Neural cell (in vitro differentiated cells): Measurements from ENCODE around the gene GRID1. TPM values are rescaled to one million over a fixed set of nuclear protein-coding genes. Genes with fewer than 3 reads are reported as not detected.

ENCODE experiments used
- H2AFZ ChIP-seq: fragments of 200-600, 300-800 bp; sonication (generic), shearing (Covaris generic); 2 replicates; pipeline ENCODE4 v1.6.0; 2014; ENCODE audit warnings: low read depth, mild to moderate bottlenecking, antibody characterized with exemption, low read length, moderate library complexity
- H3F3A ChIP-seq: fragments of 200-600 bp; shearing (Covaris generic); 2 replicates; pipeline ENCODE4 v1.6.1; 2016; ENCODE audit warnings: mild to moderate bottlenecking, moderate library complexity, mixed read lengths, antibody characterized with exemption, low read length; ENCODE audit not compliant: insufficient read depth, poor library complexity, severe bottlenecking
- H3K27ac ChIP-seq: fragments of 200-600, 300-800 bp; sonication (generic), shearing (Covaris generic); 2 replicates; pipeline ENCODE4 v1.5.1; 2014; ENCODE audit warnings: mild to moderate bottlenecking, low read length, moderate library complexity
- H3K27me3 ChIP-seq: fragments of 300-800, 200-600 bp; sonication (generic), shearing (Covaris generic); 2 replicates; pipeline ENCODE4 v1.6.0; 2014; ENCODE audit warnings: mild to moderate bottlenecking, low read depth, low read length, moderate library complexity; ENCODE audit not compliant: insufficient read depth
- H3K36me3 ChIP-seq: fragments of 300-800, 200-600 bp; sonication (generic), shearing (Covaris generic); 2 replicates; pipeline ENCODE4 v1.5.1; 2014; ENCODE audit warnings: mild to moderate bottlenecking, antibody characterized with exemption, low read length, moderate library complexity; ENCODE audit not compliant: insufficient read depth
- H3K4me2 ChIP-seq: fragments of 300-800, 200-600 bp; sonication (generic), shearing (Covaris generic); 2 replicates; pipeline ENCODE4 v1.6.0; 2014; ENCODE audit warnings: mild to moderate bottlenecking, low read length
- H3K4me3 ChIP-seq: fragments of 300-800, 200-600 bp; sonication (generic), shearing (Covaris generic); 2 replicates; pipeline ENCODE4 v1.5.1; 2014; ENCODE audit warnings: mild to moderate bottlenecking, low read length, moderate library complexity
- H3K79me2 ChIP-seq: fragments of 200-600 bp; shearing (Covaris generic); replicated peaks from 2 replicates; pipeline ENCODE4 v1.6.0; 2014; ENCODE audit warnings: mild to moderate bottlenecking, low read length, moderate library complexity; ENCODE audit not compliant: insufficient read depth
- H3K9ac ChIP-seq: fragments of 300-800, 200-600 bp; sonication (generic), shearing (Covaris generic); 2 replicates; pipeline ENCODE4 v1.6.1; 2016; ENCODE audit warnings: mild to moderate bottlenecking, low read length, mixed read lengths
- H3K9me2 ChIP-seq: fragments of 200-600 bp; shearing (Covaris generic); 2 replicates; pipeline ENCODE4 v1.6.1; 2016; ENCODE audit warnings: mild to moderate bottlenecking, low read length, mixed read lengths; ENCODE audit not compliant: insufficient read depth
- H3K9me3 ChIP-seq: fragments of 200-600, 300-800 bp; sonication (generic), shearing (Covaris generic); 2 replicates; pipeline ENCODE4 v1.6.1; 2016; ENCODE audit warnings: mild to moderate bottlenecking, mixed run types, low read length, moderate library complexity, mixed read lengths
- H4K20me1 ChIP-seq: fragments of 200-600 bp; shearing (Covaris generic); 2 replicates; pipeline ENCODE4 v1.6.1; 2016; ENCODE audit warnings: mild to moderate bottlenecking, mixed run types; ENCODE audit not compliant: insufficient read depth
- EP300 ChIP-seq: fragments of 450-650 bp; conservative IDR thresholded peaks from 2 replicates; pipeline ENCODE4 v1.6.1; 2014; ENCODE audit warnings: antibody characterized with exemption, mild to moderate bottlenecking, moderate library complexity; ENCODE audit not compliant: poor library complexity, severe bottlenecking
- EZH2 ChIP-seq: fragments of 200-600, 300-800 bp; shearing (Covaris generic), sonication (generic); IDR thresholded peaks from 2 replicates; pipeline ENCODE4 v1.6.1; 2014; ENCODE audit warnings: antibody characterized with exemption, low read length, borderline replicate concordance, mild to moderate bottlenecking; ENCODE audit not compliant: insufficient read depth, poor library complexity, severe bottlenecking
- MXI1 ChIP-seq: fragments of 450-650 bp; conservative IDR thresholded peaks from 2 replicates; pipeline ENCODE4 v1.6.1; 2014; ENCODE audit warnings: antibody characterized with exemption, mild to moderate bottlenecking; ENCODE audit not compliant: poor library complexity, severe bottlenecking
- POLR2AphosphoS5 ChIP-seq: IDR thresholded peaks from 2 replicates; pipeline ENCODE4 v1.6.1; 2012
- RAD21 ChIP-seq: fragments of 450-650 bp; conservative IDR thresholded peaks from 2 replicates; pipeline ENCODE4 v1.6.1; 2014; ENCODE audit warnings: antibody characterized with exemption, mild to moderate bottlenecking, moderate library complexity
- SMC3 ChIP-seq: fragments of 450-650 bp; conservative IDR thresholded peaks from 2 replicates; pipeline ENCODE4 v1.6.1; 2014; ENCODE audit warnings: antibody characterized with exemption, mild to moderate bottlenecking, moderate library complexity; ENCODE audit not compliant: poor library complexity
- TAF1 ChIP-seq: IDR thresholded peaks from 2 replicates; pipeline ENCODE4 v1.6.1; 2012; ENCODE audit warnings: low read depth
- polyA plus RNA-seq: library from polyadenylated mRNA; depleted of rRNA; stranded (reverse); fragments of >200 nt; gene quantifications from 2 replicates; pipeline ENCODE4 v1.2.3, GENCODE V29; 2014
- TF ChIP-seq, protein P1 (sequence below): IDR thresholded peaks from 2 replicates; pipeline ENCODE4 v1.6.1; 2012; ENCODE audit warnings: borderline replicate concordance
- TF ChIP-seq, protein P2 (sequence below): fragments of 450-650 bp; IDR thresholded peaks from 2 replicates; pipeline ENCODE4 v1.5.1; 2014; ENCODE audit warnings: antibody characterized with exemption, mild to moderate bottlenecking, moderate library complexity; ENCODE audit not compliant: poor library complexity, severe bottlenecking

The GRID1 gene
- polyA plus RNA-seq, 1 donor from 2014 or later, result 7.3 TPM

- no peak for TF ChIP-seq SMC3
Observed at GRCh38 chr10:85787881-85788280, 578.7 kb downstream of the GRID1 start (continued).

- H4K20me1 ChIP-seq, result no peaks in the 10 kb centered on the region
- H3K9me3 ChIP-seq, result no peaks in the 10 kb centered on the region
- H3K27me3 ChIP-seq, result no peaks in the 10 kb centered on the region
- no peak overlapping the region for H3K4me3 ChIP-seq
- H3K9ac ChIP-seq, result no peak overlapping the region
- H3F3A ChIP-seq, result no peaks in the 10 kb centered on the region
- TF ChIP-seq, protein P1, sequence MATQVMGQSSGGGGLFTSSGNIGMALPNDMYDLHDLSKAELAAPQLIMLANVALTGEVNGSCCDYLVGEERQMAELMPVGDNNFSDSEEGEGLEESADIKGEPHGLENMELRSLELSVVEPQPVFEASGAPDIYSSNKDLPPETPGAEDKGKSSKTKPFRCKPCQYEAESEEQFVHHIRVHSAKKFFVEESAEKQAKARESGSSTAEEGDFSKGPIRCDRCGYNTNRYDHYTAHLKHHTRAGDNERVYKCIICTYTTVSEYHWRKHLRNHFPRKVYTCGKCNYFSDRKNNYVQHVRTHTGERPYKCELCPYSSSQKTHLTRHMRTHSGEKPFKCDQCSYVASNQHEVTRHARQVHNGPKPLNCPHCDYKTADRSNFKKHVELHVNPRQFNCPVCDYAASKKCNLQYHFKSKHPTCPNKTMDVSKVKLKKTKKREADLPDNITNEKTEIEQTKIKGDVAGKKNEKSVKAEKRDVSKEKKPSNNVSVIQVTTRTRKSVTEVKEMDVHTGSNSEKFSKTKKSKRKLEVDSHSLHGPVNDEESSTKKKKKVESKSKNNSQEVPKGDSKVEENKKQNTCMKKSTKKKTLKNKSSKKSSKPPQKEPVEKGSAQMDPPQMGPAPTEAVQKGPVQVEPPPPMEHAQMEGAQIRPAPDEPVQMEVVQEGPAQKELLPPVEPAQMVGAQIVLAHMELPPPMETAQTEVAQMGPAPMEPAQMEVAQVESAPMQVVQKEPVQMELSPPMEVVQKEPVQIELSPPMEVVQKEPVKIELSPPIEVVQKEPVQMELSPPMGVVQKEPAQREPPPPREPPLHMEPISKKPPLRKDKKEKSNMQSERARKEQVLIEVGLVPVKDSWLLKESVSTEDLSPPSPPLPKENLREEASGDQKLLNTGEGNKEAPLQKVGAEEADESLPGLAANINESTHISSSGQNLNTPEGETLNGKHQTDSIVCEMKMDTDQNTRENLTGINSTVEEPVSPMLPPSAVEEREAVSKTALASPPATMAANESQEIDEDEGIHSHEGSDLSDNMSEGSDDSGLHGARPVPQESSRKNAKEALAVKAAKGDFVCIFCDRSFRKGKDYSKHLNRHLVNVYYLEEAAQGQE, result no peak
- no peak for TF ChIP-seq MXI1
- no peak for TF ChIP-seq EZH2
- no peak for TF ChIP-seq TAF1
- no peak for TF ChIP-seq RAD21
- TF ChIP-seq, protein P2, sequence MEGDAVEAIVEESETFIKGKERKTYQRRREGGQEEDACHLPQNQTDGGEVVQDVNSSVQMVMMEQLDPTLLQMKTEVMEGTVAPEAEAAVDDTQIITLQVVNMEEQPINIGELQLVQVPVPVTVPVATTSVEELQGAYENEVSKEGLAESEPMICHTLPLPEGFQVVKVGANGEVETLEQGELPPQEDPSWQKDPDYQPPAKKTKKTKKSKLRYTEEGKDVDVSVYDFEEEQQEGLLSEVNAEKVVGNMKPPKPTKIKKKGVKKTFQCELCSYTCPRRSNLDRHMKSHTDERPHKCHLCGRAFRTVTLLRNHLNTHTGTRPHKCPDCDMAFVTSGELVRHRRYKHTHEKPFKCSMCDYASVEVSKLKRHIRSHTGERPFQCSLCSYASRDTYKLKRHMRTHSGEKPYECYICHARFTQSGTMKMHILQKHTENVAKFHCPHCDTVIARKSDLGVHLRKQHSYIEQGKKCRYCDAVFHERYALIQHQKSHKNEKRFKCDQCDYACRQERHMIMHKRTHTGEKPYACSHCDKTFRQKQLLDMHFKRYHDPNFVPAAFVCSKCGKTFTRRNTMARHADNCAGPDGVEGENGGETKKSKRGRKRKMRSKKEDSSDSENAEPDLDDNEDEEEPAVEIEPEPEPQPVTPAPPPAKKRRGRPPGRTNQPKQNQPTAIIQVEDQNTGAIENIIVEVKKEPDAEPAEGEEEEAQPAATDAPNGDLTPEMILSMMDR, result no peak
- no peak for TF ChIP-seq POLR2AphosphoS5
- TF ChIP-seq SMC3, result no peak
- TF ChIP-seq EP300, result no peak
- H2AFZ ChIP-seq, result no peak overlapping the region
- H3K27ac ChIP-seq, result no peak overlapping the region
- H3K36me3 ChIP-seq, result no peaks in the 10 kb centered on the region
- H3K9me2 ChIP-seq, result no peaks in the 10 kb centered on the region
- H3K4me2 ChIP-seq, result no peak overlapping the region
- no peaks in the 10 kb centered on the region for H3K79me2 ChIP-seq
Observed at GRCh38 chr10:85787393-85787792, 579.2 kb downstream of the GRID1 start.

DNA sequence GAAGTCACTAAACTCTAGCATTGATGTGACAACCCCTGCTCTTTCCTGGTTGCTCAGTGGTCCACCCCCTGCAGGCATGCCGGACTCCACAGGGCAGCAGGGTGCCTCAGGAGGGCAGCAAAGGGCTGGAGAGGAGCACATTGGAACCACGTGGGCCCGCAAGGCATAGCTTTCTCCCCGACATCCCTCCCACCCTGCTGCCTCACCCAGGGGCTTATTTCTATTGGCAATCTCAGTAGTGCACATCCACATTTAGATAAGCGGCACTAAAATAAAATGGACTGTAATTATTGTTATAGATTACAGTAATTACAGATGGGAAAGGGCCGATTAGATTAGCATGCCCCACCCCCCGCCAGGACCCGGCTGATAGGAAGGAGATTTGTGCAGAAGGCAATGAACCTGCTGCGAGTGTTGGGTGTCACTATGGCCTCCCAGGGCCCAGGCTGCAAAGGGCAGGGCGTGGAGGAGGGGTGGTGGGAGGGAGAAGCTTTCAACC, 580.1 kb downstream of the GRID1 start:
- TF ChIP-seq, protein P2, result no peak
- TF ChIP-seq MXI1, result no peak
- H3K36me3 ChIP-seq, result no peaks in the 10 kb centered on the region

More for the DNA sequence above, 580.1 kb downstream of the GRID1 start:
- H4K20me1 ChIP-seq, result no peaks in the 10 kb centered on the region
- no peaks in the 10 kb centered on the region for H3F3A ChIP-seq
- no peak overlapping the region for H3K4me3 ChIP-seq
- no peak overlapping the region for H3K4me2 ChIP-seq
- H3K27ac ChIP-seq, result no peak overlapping the region
- no peaks in the 10 kb centered on the region for H3K9me2 ChIP-seq
- no peaks in the 10 kb centered on the region for H3K9me3 ChIP-seq
- H3K9ac ChIP-seq, result no peak overlapping the region
- H2AFZ ChIP-seq, result no peak overlapping the region
- H3K79me2 ChIP-seq, result no peaks in the 10 kb centered on the region
- H3K27me3 ChIP-seq, result no peaks in the 10 kb centered on the region
